OCI-LY7 (cell line): ENCODE results near the gene UNG. TPM values are rescaled to one million over a fixed set of nuclear protein-coding genes. Genes with fewer than 3 reads are reported as not detected.

ENCODE experiments used
- BruUV-seq: library from RNA; stranded (reverse); fragments of 400-500 nt; replicated peaks from 2 replicates; lab custom pipeline; 2021; lab: Mats Ljungman, UMichigan
- CTCF ChIA-PET: fragments of 300-600 bp; sonication (Branson Sonifier 250); formaldehyde crosslinking; loops from one replicate; lab custom pipeline; 2022; ENCODE audit warnings: antibody characterized with exemption; ENCODE audit not compliant: unreplicated experiment; lab: Charles Lee
- POLR2A ChIA-PET: fragments of 300-600 bp; sonication (Branson Sonifier 250); formaldehyde crosslinking; loops from one replicate; lab custom pipeline; 2022; ENCODE audit warnings: antibody characterized with exemption; lab: Charles Lee
- DNase-seq: peaks from one replicate; pipeline ENCODE4 v3.0.0-alpha.2; 2015; ENCODE audit warnings: low spot score
- H2AFZ ChIP-seq: fragments of 200-600 bp; sonication (generic), shearing (Covaris generic); 2 replicates; pipeline ENCODE4 v1.6.1; 2014; ENCODE audit warnings: mild to moderate bottlenecking, antibody characterized with exemption, low read length, moderate library complexity
- H3K27ac ChIP-seq: fragments of 200-600 bp; sonication (generic); 2 replicates; pipeline ENCODE4 v1.5.1; 2014; ENCODE audit warnings: mixed run types, low read depth, mild to moderate bottlenecking, moderate library complexity, low read length, inconsistent platforms; ENCODE audit not compliant: poor library complexity, severe bottlenecking
- H3K36me3 ChIP-seq: fragments of 200-600 bp; sonication (generic); 2 replicates; pipeline ENCODE4 v1.6.1; 2014; ENCODE audit warnings: mild to moderate bottlenecking, antibody characterized with exemption, low read length, moderate library complexity, mixed read lengths; ENCODE audit not compliant: insufficient read depth
- H3K4me1 ChIP-seq: fragments of 200-600 bp; sonication (generic); 2 replicates; pipeline ENCODE4 v1.5.1; 2014; ENCODE audit warnings: mild to moderate bottlenecking, low read length; ENCODE audit not compliant: insufficient read depth, poor library complexity, severe bottlenecking
- H3K4me2 ChIP-seq: fragments of 200-600 bp; sonication (generic); 2 replicates; pipeline ENCODE4 v1.6.1; 2014; ENCODE audit warnings: mild to moderate bottlenecking, low read length
- H3K4me3 ChIP-seq: fragments of 200-600 bp; sonication (generic); 2 replicates; pipeline ENCODE4 v1.5.1; 2014; ENCODE audit warnings: mild to moderate bottlenecking, low read depth, low read length; ENCODE audit not compliant: poor library complexity, severe bottlenecking
- H3K79me2 ChIP-seq: fragments of 200-600 bp; sonication (generic); 2 replicates; pipeline ENCODE4 v1.6.1; 2016; ENCODE audit warnings: low read depth, mild to moderate bottlenecking, low read length, moderate library complexity, mixed read lengths; ENCODE audit not compliant: insufficient read depth
- H3K9me2 ChIP-seq: fragments of 200-600 bp; sonication (generic); 2 replicates; pipeline ENCODE4 v1.6.1; 2016; ENCODE audit warnings: mild to moderate bottlenecking, low read length, mixed read lengths; ENCODE audit not compliant: insufficient read depth
- H3K9me3 ChIP-seq: fragments of 200-600 bp; sonication (generic); 2 replicates; pipeline ENCODE4 v1.6.1; 2014; ENCODE audit warnings: mild to moderate bottlenecking, mixed run types, low read length, mixed read lengths
- H4K20me1 ChIP-seq: fragments of 200-600 bp; sonication (generic); 2 replicates; pipeline ENCODE4 v1.6.1; 2014; ENCODE audit warnings: mild to moderate bottlenecking, antibody characterized with exemption, low read length, moderate library complexity, mixed read lengths; ENCODE audit not compliant: insufficient read depth
- EZH2phosphoT487 ChIP-seq: fragments of 200-600 bp; sonication (generic); IDR thresholded peaks from 2 replicates; pipeline ENCODE4 v1.6.1; 2018; ENCODE audit warnings: low read depth, borderline replicate concordance, mild to moderate bottlenecking, mixed run types, antibody characterized with exemption, low read length, moderate library complexity, mixed read lengths
- intact Hi-C: fragments of 100-400 bp; cut with micrococcal nuclease; formaldehyde crosslinking; loops from one replicate; pipeline ENCODE4 v1.10.0; 2022; ENCODE audit not compliant: unreplicated experiment
- total RNA-seq, 2 experiments: library from RNA; depleted of rRNA in 1 of 2; stranded (reverse); fragments of >200 nt in 1 of 2; shearing (Covaris generic) in 1 of 2; gene quantifications; 2 replicates each; pipeline ENCODE4 v1.2.3, GENCODE V29; 2014 to 2022
- TF ChIP-seq, protein P1 (sequence below): fragments of 200-600 bp; sonication (generic); conservative IDR thresholded peaks from 2 replicates; pipeline ENCODE4 v1.5.1; 2014; ENCODE audit warnings: mild to moderate bottlenecking, antibody characterized with exemption, low read length, moderate library complexity, mixed read lengths

Gene UNG
- total RNA-seq, 2 experiments from 2014 or later, result 60.6 to 84.1 TPM

DNA sequence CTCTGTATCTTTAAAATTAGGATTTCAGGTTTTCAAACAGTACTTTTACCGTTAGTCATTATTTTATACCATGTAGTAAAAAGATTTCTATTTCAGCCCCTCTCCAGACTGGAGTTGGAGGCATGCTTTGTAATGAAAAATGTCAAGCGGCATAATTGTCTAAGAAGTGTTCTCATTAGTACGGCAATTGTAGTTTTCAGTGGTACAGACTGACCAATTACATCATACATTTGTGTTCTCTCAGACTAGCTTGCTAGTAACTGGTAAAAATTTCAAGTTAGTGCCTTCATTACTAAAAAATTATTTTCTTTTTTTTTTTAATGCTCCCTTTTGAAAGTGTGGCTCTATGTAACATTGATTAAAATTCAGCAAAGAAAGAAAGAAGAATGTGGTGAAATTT, 40.5 kb upstream of the UNG start:
- no peak for TF ChIP-seq EZH2phosphoT487
- TF ChIP-seq, protein P1, sequence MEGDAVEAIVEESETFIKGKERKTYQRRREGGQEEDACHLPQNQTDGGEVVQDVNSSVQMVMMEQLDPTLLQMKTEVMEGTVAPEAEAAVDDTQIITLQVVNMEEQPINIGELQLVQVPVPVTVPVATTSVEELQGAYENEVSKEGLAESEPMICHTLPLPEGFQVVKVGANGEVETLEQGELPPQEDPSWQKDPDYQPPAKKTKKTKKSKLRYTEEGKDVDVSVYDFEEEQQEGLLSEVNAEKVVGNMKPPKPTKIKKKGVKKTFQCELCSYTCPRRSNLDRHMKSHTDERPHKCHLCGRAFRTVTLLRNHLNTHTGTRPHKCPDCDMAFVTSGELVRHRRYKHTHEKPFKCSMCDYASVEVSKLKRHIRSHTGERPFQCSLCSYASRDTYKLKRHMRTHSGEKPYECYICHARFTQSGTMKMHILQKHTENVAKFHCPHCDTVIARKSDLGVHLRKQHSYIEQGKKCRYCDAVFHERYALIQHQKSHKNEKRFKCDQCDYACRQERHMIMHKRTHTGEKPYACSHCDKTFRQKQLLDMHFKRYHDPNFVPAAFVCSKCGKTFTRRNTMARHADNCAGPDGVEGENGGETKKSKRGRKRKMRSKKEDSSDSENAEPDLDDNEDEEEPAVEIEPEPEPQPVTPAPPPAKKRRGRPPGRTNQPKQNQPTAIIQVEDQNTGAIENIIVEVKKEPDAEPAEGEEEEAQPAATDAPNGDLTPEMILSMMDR, result no peak

DNA sequence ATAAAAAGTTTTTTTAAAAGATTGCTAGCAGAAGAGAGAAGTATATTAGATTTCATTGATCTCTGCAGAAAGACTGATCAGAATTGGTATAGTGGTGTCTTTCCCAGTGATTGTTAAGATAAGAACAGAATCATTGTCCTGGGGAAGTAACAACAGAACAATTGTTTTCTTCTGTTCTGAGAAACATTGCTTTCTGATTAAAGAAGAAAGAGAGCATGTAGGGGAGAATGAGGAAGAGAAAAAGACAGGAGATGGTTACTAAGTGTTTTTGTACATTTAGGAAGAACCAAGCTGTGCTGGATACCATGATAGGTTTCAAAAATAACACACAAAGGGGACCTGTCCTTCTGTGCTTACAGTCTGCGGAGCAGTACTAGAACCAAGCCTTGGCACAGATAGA, 40.0 kb upstream of the UNG start:
- ChIA-PET POLR2A (no interaction called here), CTCF (no interaction called here)
- H4K20me1 ChIP-seq, result no peaks in the 10 kb centered on the region
- no peak overlapping the region for H3K4me3 ChIP-seq
- H3K79me2 ChIP-seq, result peaks cover 47% of the 10 kb centered on the region
- no peak for TF ChIP-seq EZH2phosphoT487
- TF ChIP-seq, protein P1, result no peak
- no peak overlapping the region for H2AFZ ChIP-seq
- H3K9me3 ChIP-seq, result no peaks in the 10 kb centered on the region
- no TSS peak for BruUV-seq
- H3K4me1 ChIP-seq, result peaks cover 74% of the 10 kb centered on the region
- H3K9me2 ChIP-seq, result no peaks in the 10 kb centered on the region
- H3K4me2 ChIP-seq, result peak overlapping the region; percentile 45
- DNase-seq, result no peak
- peaks cover 48% of the 10 kb centered on the region for H3K36me3 ChIP-seq
- intact Hi-C loops, result no loop called here
- H3K27ac ChIP-seq, result peak overlapping the region; percentile 67

More for the DNA sequence above, 40.5 kb upstream of the UNG start:
- DNase-seq, result no peak
- H4K20me1 ChIP-seq, result no peaks in the 10 kb centered on the region
- H3K4me2 ChIP-seq, result peak overlapping the region; percentile 45
- H3K36me3 ChIP-seq, result peaks cover 48% of the 10 kb centered on the region
- H3K79me2 ChIP-seq, result peaks cover 47% of the 10 kb centered on the region
- ChIA-PET CTCF (no interaction called here), POLR2A (interaction anchor here (1.2 kb wide), 1 partner anchor 22 kb away, joined by 3 read pairs; no protein-coding TSS in a partner anchor)
- peak overlapping the region; percentile 67 for H3K27ac ChIP-seq
- no peaks in the 10 kb centered on the region for H3K9me3 ChIP-seq
- no peak overlapping the region for H3K4me3 ChIP-seq
- intact Hi-C loops, result no loop called here
- no TSS peak for BruUV-seq
- no peak overlapping the region for H2AFZ ChIP-seq
- peaks cover 75% of the 10 kb centered on the region for H3K4me1 ChIP-seq
- no peaks in the 10 kb centered on the region for H3K9me2 ChIP-seq

DNA sequence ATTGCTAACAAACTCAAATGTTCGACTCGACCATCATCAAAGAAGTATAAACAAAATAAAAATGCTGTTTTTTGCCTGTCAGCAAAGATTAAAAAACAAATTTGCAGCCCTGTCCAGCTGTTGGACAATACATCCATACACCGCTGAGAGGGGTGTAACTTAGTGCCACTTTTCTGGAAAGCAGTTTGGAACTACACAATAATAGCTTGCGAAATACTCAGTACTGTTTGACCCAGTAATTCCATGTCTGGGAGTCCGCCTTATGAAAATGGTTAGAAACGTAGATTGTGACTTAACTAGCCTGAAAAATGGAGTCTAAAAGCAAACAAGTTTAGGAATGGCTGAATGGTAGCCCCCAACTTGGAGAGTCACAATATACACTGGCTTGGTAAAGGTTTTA, 38.6 kb upstream of the UNG start:
- no TSS peak for BruUV-seq
- Histone ChIP-seq H3K27ac (peak overlapping the region; percentile 94), H3K79me2 (peaks cover 37% of the 10 kb centered on the region), H2AFZ (no peak overlapping the region), H3K9me2 (no peaks in the 10 kb centered on the region), H3K4me3 (no peak overlapping the region), H3K9me3 (peaks cover 7% of the 10 kb centered on the region), H3K4me2 (no peak overlapping the region), H3K36me3 (peaks cover 56% of the 10 kb centered on the region), H4K20me1 (no peaks in the 10 kb centered on the region), H3K4me1 (peaks cover 88% of the 10 kb centered on the region)
- ChIA-PET POLR2A (interaction anchor here (0.7 kb wide), 1 partner anchor 256 kb away, joined by 4 read pairs; no protein-coding TSS in a partner anchor), CTCF (no interaction called here)
- TF ChIP-seq, protein P1, result no peak
- no peak for TF ChIP-seq EZH2phosphoT487
- no peak for DNase-seq
- intact Hi-C loops, result no loop called here
